H1 (cell line): ENCODE results near the gene FLRT2. TPM values are rescaled to one million over a fixed set of nuclear protein-coding genes. Genes with fewer than 3 reads are reported as not detected.

ENCODE experiments used
- CTCF ChIA-PET: fragments of 300-600 bp; sonication (Branson Sonifier 250); formaldehyde crosslinking; loops from one replicate; lab custom pipeline; 2021; ENCODE audit not compliant: partially characterized antibody; lab: Charles Lee
- POLR2A ChIA-PET: fragments of 300-600 bp; sonication (Branson Sonifier 250); formaldehyde crosslinking; loops from one replicate; lab custom pipeline; 2021; ENCODE audit warnings: inconsistent platforms; ENCODE audit not compliant: partially characterized antibody; lab: Charles Lee
- DNase-seq, 2 experiments: peaks; one replicate each; pipeline versions ENCODE4 v3.0.0 to v3.0.0-alpha.2; 2010 to 2022; ENCODE audit warnings: low spot score in 2 of 2, low read depth in 1 of 2, mixed read lengths in 1 of 2
- FAIRE-seq: peaks from 2 replicates; lab custom pipeline; 2011; peaks lifted over from hg19 to GRCh38; lab: Jason Lieb, UNC
- H2AFZ ChIP-seq: 2 replicates; pipeline ENCODE4 v1.8.1; 2012; ENCODE audit warnings: low read length, inconsistent platforms
- H2AK5ac ChIP-seq: 2 replicates; pipeline ENCODE4 v1.6.1; 2013; ENCODE audit warnings: low read depth, low read length
- H2BK120ac ChIP-seq: replicated peaks from 2 replicates; pipeline ENCODE3; 2013; ENCODE audit warnings: low read depth, low read length, inconsistent platforms
- H2BK12ac ChIP-seq: 2 replicates; pipeline ENCODE4 v1.6.1; 2013; ENCODE audit warnings: low read depth, low read length
- H2BK15ac ChIP-seq: 2 replicates; pipeline ENCODE4 v1.6.1; 2013; ENCODE audit warnings: low read length
- H2BK20ac ChIP-seq: 2 replicates; pipeline ENCODE4 v1.6.1; 2013; ENCODE audit warnings: low read length
- H2BK5ac ChIP-seq: 2 replicates; pipeline ENCODE4 v1.6.1; 2013; ENCODE audit warnings: low read depth, low read length
- H3K14ac ChIP-seq: 2 replicates; pipeline ENCODE4 v1.6.1; 2013; ENCODE audit warnings: inconsistent platforms; ENCODE audit not compliant: insufficient read length
- H3K18ac ChIP-seq: 2 replicates; pipeline ENCODE4 v1.6.1; 2013; ENCODE audit warnings: low read length; ENCODE audit errors: extremely low read depth
- H3K23ac ChIP-seq: 2 replicates; pipeline ENCODE4 v1.6.1; 2013; ENCODE audit warnings: inconsistent platforms; ENCODE audit not compliant: insufficient read length
- H3K23me2 ChIP-seq: 2 replicates; pipeline ENCODE4 v1.6.1; 2013; ENCODE audit warnings: low read depth, low read length
- H3K27ac ChIP-seq: 2 replicates; pipeline ENCODE4 v1.6.1; 2011; ENCODE audit warnings: low read depth, low read length, inconsistent platforms
- H3K27me3 ChIP-seq, 4 experiments: replicated peaks in 1 of 4; 1 replicate in 1 of 4; 2 replicates in 3 of 4; pipeline versions ENCODE4 v1.6.1 to v1.8.1; 2011 to 2013; ENCODE audit warnings: low read length in 3 of 4, mild to moderate bottlenecking in 3 of 4, inconsistent platforms in 2 of 4, mixed read lengths in 2 of 4, moderate library complexity in 1 of 4; ENCODE audit not compliant: control insufficient read depth in 3 of 4, insufficient read depth in 3 of 4; ENCODE audit errors: extremely low read depth in 1 of 4
- H3K36me3 ChIP-seq, 4 experiments: 2 replicates each; pipeline versions ENCODE4 v1.6.1 to v1.8.1; 2011 to 2013; ENCODE audit warnings: mild to moderate bottlenecking in 4 of 4, low read length in 3 of 4, moderate library complexity in 2 of 4, control low read depth in 1 of 4, inconsistent platforms in 1 of 4; ENCODE audit not compliant: insufficient read depth in 4 of 4, control insufficient read depth in 2 of 4
- H3K4ac ChIP-seq: replicated peaks from 2 replicates; pipeline ENCODE3; 2013; ENCODE audit warnings: low read length, low read depth, mixed read lengths, inconsistent platforms; ENCODE audit not compliant: insufficient read length
- H3K4me1 ChIP-seq, 4 experiments: replicated peaks in 1 of 4; 1 replicate in 1 of 4; 2 replicates in 3 of 4; pipeline versions ENCODE4 v1.6.1 to v1.8.1; 2011 to 2013; ENCODE audit warnings: low read length in 3 of 4, inconsistent platforms in 2 of 4, mixed read lengths in 1 of 4; ENCODE audit not compliant: insufficient read depth in 4 of 4, control insufficient read depth in 3 of 4
- H3K4me2 ChIP-seq, 2 experiments: 2 replicates each; pipeline versions ENCODE4 v1.6.1 to v1.8.1; 2011 to 2013; ENCODE audit warnings: low read depth in 2 of 2, low read length in 2 of 2, control low read depth in 1 of 2, inconsistent platforms in 1 of 2, mild to moderate bottlenecking in 1 of 2; ENCODE audit not compliant: insufficient read depth in 1 of 2
- H3K4me3 ChIP-seq, 4 experiments: fragments of 200-600, 300-600 bp in 1 of 4; sonication (generic), shearing (Covaris generic), sonication (Bioruptor Twin) in 1 of 4; 2 replicates each; pipeline versions ENCODE4 v1.5.1 to v1.8.1; 2011 to 2016; ENCODE audit warnings: low read length in 4 of 4, low read depth in 3 of 4, control low read depth in 2 of 4, inconsistent platforms in 2 of 4, mild to moderate bottlenecking in 2 of 4, mixed read lengths in 1 of 4, moderate library complexity in 1 of 4; ENCODE audit not compliant: insufficient read depth in 2 of 4; ENCODE audit errors: extremely low read depth in 1 of 4
- H3K56ac ChIP-seq: replicated peaks from 2 replicates; pipeline ENCODE3; 2013; ENCODE audit warnings: low read depth, mild to moderate bottlenecking, mixed read lengths, low read length, inconsistent platforms; ENCODE audit not compliant: insufficient read length
- H3K79me1 ChIP-seq: 2 replicates; pipeline ENCODE4 v1.6.1; 2013; ENCODE audit warnings: low read depth, low read length, control low read depth
- H3K79me2 ChIP-seq, 2 experiments: 2 replicates each; pipeline versions ENCODE4 v1.6.1 to v1.8.1; 2012 to 2013; ENCODE audit warnings: low read length in 2 of 2, mild to moderate bottlenecking in 2 of 2, inconsistent platforms in 1 of 2; ENCODE audit not compliant: insufficient read depth in 2 of 2, control insufficient read depth in 1 of 2
- H3K9ac ChIP-seq, 4 experiments: replicated peaks in 1 of 4; 1 replicate in 1 of 4; 2 replicates in 3 of 4; pipeline versions ENCODE4 v1.6.1 to v1.8.1; 2011 to 2013; ENCODE audit warnings: low read depth in 3 of 4, low read length in 3 of 4, control low read depth in 2 of 4, mild to moderate bottlenecking in 2 of 4, moderate library complexity in 2 of 4, inconsistent platforms in 1 of 4; ENCODE audit errors: extremely low read depth in 1 of 4
- H3K9me3 ChIP-seq, 2 experiments: 2 replicates each; pipeline versions ENCODE4 v1.6.1 to v1.8.1; 2012 to 2013; ENCODE audit warnings: mild to moderate bottlenecking in 2 of 2, moderate library complexity in 2 of 2, control low read depth in 1 of 2, inconsistent platforms in 1 of 2, low read depth in 1 of 2, low read length in 1 of 2, mixed read lengths in 1 of 2; ENCODE audit not compliant: insufficient read depth in 2 of 2
- H4K20me1 ChIP-seq, 2 experiments: replicated peaks in 1 of 2; 2 replicates each; pipeline versions ENCODE3 to v1.8.1; 2011 to 2013; ENCODE audit warnings: inconsistent platforms in 2 of 2, low read length in 2 of 2, mild to moderate bottlenecking in 1 of 2; ENCODE audit not compliant: insufficient read depth in 2 of 2, control insufficient read depth in 1 of 2
- H4K5ac ChIP-seq: 2 replicates; pipeline ENCODE4 v1.6.1; 2013; ENCODE audit warnings: low read length, low read depth, mixed read lengths, inconsistent platforms; ENCODE audit not compliant: insufficient read length
- H4K8ac ChIP-seq: 2 replicates; pipeline ENCODE4 v1.8.0; 2013; ENCODE audit warnings: mild to moderate bottlenecking, moderate library complexity, low read length, inconsistent platforms; ENCODE audit not compliant: insufficient read depth; ENCODE audit errors: extremely low read depth
- H4K91ac ChIP-seq: replicated peaks from 2 replicates; pipeline ENCODE3; 2013; ENCODE audit warnings: low read length, mixed read lengths, inconsistent platforms; ENCODE audit not compliant: insufficient read length
- CBX8 ChIP-seq: fragments of 300-800, 300-1000 bp; sonication (generic); IDR thresholded peaks from 2 replicates; pipeline ENCODE4 v1.7.1; 2016; ENCODE audit warnings: low read depth, low read length, borderline replicate concordance
- CEBPB ChIP-seq: IDR thresholded peaks from 2 replicates; pipeline ENCODE4 v1.6.1; 2012; ENCODE audit warnings: low read depth, low read length
- CHD2 ChIP-seq: IDR thresholded peaks from 2 replicates; pipeline ENCODE4 v1.6.1; 2012; ENCODE audit warnings: low read length, improper control_type of control experiment
- NRF1 ChIP-seq: IDR thresholded peaks from 2 replicates; pipeline ENCODE4 v1.6.1; 2011; ENCODE audit warnings: mild to moderate bottlenecking, low read depth, low read length, improper control_type of control experiment
- RFX5 ChIP-seq: IDR thresholded peaks from 2 replicates; pipeline ENCODE4 v1.6.1; 2011; ENCODE audit warnings: low read depth, low read length, improper control_type of control experiment, borderline replicate concordance
- SP4 ChIP-seq: IDR thresholded peaks from 2 replicates; pipeline ENCODE4 v1.6.1; 2012; ENCODE audit warnings: low read length, inconsistent platforms
- TBP ChIP-seq: IDR thresholded peaks from 2 replicates; pipeline ENCODE4 v1.6.1; 2011; ENCODE audit warnings: low read depth, low read length, improper control_type of control experiment
- WGBS, 2 experiments: shearing (Covaris generic) in 1 of 2; methylation state at CpG; one replicate each; pipeline versions ENCODE4 v1.1.6 to v1.1.7; 2013 to 2015; ENCODE audit warnings: low lambda C conversion rate in 2 of 2, mixed read lengths in 2 of 2, inconsistent platforms in 1 of 2, low coverage in 1 of 2, missing lambda C conversion rate in 1 of 2; ENCODE audit not compliant: insufficient replicate concordance in 2 of 2, insufficient coverage in 1 of 2, insufficient read length in 1 of 2; ENCODE audit errors: extremely low coverage in 1 of 2, missing lambda C conversion rate in 1 of 2; 5-methylcytosine and 5-hydroxymethylcytosine counted together
- polyA plus RNA-seq, 7 experiments: library from polyadenylated mRNA; depleted of rRNA in 3 of 7; stranded (reverse) in 5 of 7; unstranded in 2 of 7; fragments of >200 nt in 5 of 7; fragments of 200-250 nt in 2 of 7; gene quantifications; 1 replicate in 5 of 7; 2 replicates in 1 of 7; 4 replicates in 1 of 7; pipeline versions ENCODE4 v1.2.1 to v1.2.3, GENCODE V29; 2011 to 2013; ENCODE audit warnings: missing spikeins in 2 of 7, mixed read lengths in 2 of 7
- total RNA-seq: library from RNA; stranded (reverse); fragmentation: NEBNext Ultra II Directional; extraction: Animal tissue kit (Norgen Biotek cat#: 25700); gene quantifications from 2 replicates; pipeline ENCODE4 v1.2.1, GENCODE V29; 2021

The FLRT2 gene
- total and polyA plus RNA-seq, 2 of the 8 experiments (the other 6 are each of a cell fraction or from before 2014, with no cell fraction given): 2.4 to 6.9 TPM

DNA sequence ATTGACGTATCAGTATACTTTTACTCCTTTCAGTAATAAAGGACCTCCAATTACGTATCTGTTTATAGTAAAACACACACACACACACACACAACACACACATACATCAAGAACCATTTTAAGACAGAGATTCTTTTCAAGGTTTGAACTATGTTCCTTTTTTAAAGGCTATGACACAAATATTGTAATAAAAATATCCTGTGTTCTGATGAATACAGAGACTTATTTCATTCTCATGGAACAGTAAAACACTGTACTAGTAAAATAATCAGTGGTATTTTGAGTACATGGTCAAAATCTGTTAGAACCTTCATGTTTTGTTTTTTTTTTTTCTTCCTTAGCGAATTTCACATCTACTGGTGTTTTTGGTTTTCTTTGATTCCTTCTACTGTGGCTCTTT, 7.6 kb downstream of the FLRT2 start:
- no peak overlapping the region for H2BK5ac ChIP-seq
- POLR2A ChIA-PET: no interaction called here
- 91% methylated on average over 3 of the region's 3 CpGs; no CpG with 5 or more reads in 1 of the 2 experiments for whole genome bisulfite sequencing, 2 experiments
- H2BK12ac ChIP-seq: no peak overlapping the region
- no peak for FAIRE-seq
- H2BK120ac ChIP-seq: no peak overlapping the region
- DNase-seq: no peak
- H3K4me3 ChIP-seq: no peak overlapping the region
- H3K23ac ChIP-seq: no peak overlapping the region
- H3K23me2 ChIP-seq: peaks cover 10% of the 10 kb centered on the region
- H2BK15ac ChIP-seq: no peak overlapping the region
- H3K56ac ChIP-seq: no peak overlapping the region
- no peak overlapping the region for H3K4me2 ChIP-seq
- peaks cover 0 to 3% of the 10 kb centered on the region in 2 experiments for H4K20me1 ChIP-seq
- no peak overlapping the region for H2BK20ac ChIP-seq
- H3K14ac ChIP-seq: no peak overlapping the region
- no peaks in the 10 kb centered on the region for H3K9me3 ChIP-seq
- H4K5ac ChIP-seq: no peak overlapping the region
- CTCF ChIA-PET: interaction anchor here (0.7 to 1.3 kb wide), 4 partner anchors 11 to 143 kb away, joined by 3 to 5 read pairs (median 3); no protein-coding TSS in a partner anchor
- H4K91ac ChIP-seq: no peak overlapping the region
- H3K27ac ChIP-seq: no peak overlapping the region
- H3K36me3 ChIP-seq: no peaks in the 10 kb centered on the region
- H3K79me1 ChIP-seq: no peaks in the 10 kb centered on the region
- H3K9ac ChIP-seq: no peak overlapping the region
- no peak overlapping the region for H3K4ac ChIP-seq
- peaks cover 2 to 21% (median 14%) of the 10 kb centered on the region in 4 experiments; a peak in 6 of 7 replicates for H3K27me3 ChIP-seq
- H2AFZ ChIP-seq: no peak overlapping the region
- H2AK5ac ChIP-seq: no peak overlapping the region
- H3K79me2 ChIP-seq: no peaks in the 10 kb centered on the region
- H3K4me1 ChIP-seq: peaks cover 2 to 18% (median 10%) of the 10 kb centered on the region in 4 experiments; a peak in 6 of 7 replicates
- no peak overlapping the region for H4K8ac ChIP-seq
- H3K18ac ChIP-seq: no peak overlapping the region
- TF ChIP-seq RFX5: no peak
- TF ChIP-seq TBP: no peak
- no peak for TF ChIP-seq SP4
- TF ChIP-seq CBX8: no peak
- no peak for TF ChIP-seq CEBPB
- TF ChIP-seq CHD2: no peak
- TF ChIP-seq NRF1: no peak
- TF ChIP-seq, all 59 proteins: peak for 0
